HAP-1 (cell line): ENCODE data around the gene ACOT4.
A peak's percentile ranks its signal among the peaks of the same experiment; 100 is the strongest.
"Not testable (repeated sequence)": the region's sequence is repeated elsewhere in the genome, so short reads cannot be mapped to it uniquely, and the experiment has no call there.

Experiments
- DNase-seq, 2 experiments: peaks; one replicate each; pipeline ENCODE4 v3.0.0-alpha.2; 2016 to 2020; ENCODE audit warnings: low spot score in 2 of 2
- H3K27me3 ChIP-seq: fragments of 250-450 bp; sonication (Bioruptor Pico); 2 replicates; pipeline ENCODE4 v1.5.1; 2020; ENCODE audit warnings: low read depth, mild to moderate bottlenecking, moderate library complexity
- H3K36me3 ChIP-seq: fragments of 250-450 bp; sonication (Bioruptor Pico); replicated peaks from 2 replicates; pipeline ENCODE4 v1.5.1; 2020; ENCODE audit warnings: mild to moderate bottlenecking
- H3K4me1 ChIP-seq: fragments of 250-450 bp; sonication (Bioruptor Pico); 2 replicates; pipeline ENCODE4 v1.5.1; 2020; ENCODE audit warnings: mild to moderate bottlenecking
- H3K4me3 ChIP-seq: fragments of 250-450 bp; sonication (Bioruptor Pico); 2 replicates; pipeline ENCODE4 v1.5.1; 2020; ENCODE audit warnings: mild to moderate bottlenecking, moderate library complexity
- H3K9me3 ChIP-seq: fragments of 250-450 bp; sonication (Bioruptor Pico); 2 replicates; pipeline ENCODE4 v1.5.1; 2020; ENCODE audit warnings: mild to moderate bottlenecking, moderate library complexity
- in situ Hi-C: fragments of 300-500 bp; cut with MboI; formaldehyde crosslinking; loops from 3 replicates; pipeline ENCODE4 v1.14.3; 2020; ENCODE audit warnings: low sequenced_read_pairs, inconsistent platforms, mixed read lengths

Gene ACOT4

GRCh38 chr14:73627151-73627558 is 35.5 kb downstream of the ACOT4 start:
- Histone ChIP-seq H3K36me3 (no peaks in the 10 kb centered on the region), H3K27me3 (no peaks in the 10 kb centered on the region), H3K4me3 (no peak overlapping the region), H3K4me1 (no peaks in the 10 kb centered on the region), H3K9me3 (no peaks in the 10 kb centered on the region)
- no peak for DNase-seq
- in situ Hi-C loops = no loop called here

- DNase-seq = no peak
- Histone ChIP-seq H3K4me1 (no peaks in the 10 kb centered on the region), H3K36me3 (no peaks in the 10 kb centered on the region), H3K4me3 (no peak overlapping the region), H3K9me3 (no peaks in the 10 kb centered on the region), H3K27me3 (no peaks in the 10 kb centered on the region)
- in situ Hi-C loops = no loop called here
These were observed 38.5 kb downstream of the ACOT4 start for GRCh38 chr14:73630009-73630780.

- DNase-seq = peak; percentile 58 to 59
- Histone ChIP-seq H3K4me1 (no peaks in the 10 kb centered on the region), H3K4me3 (no peak overlapping the region), H3K27me3 (no peaks in the 10 kb centered on the region), H3K36me3 (no peaks in the 10 kb centered on the region), H3K9me3 (no peaks in the 10 kb centered on the region)
- in situ Hi-C loops = no loop called here
These were observed 41.7 kb downstream of the ACOT4 start for GRCh38 chr14:73633116-73634010.

DNA sequence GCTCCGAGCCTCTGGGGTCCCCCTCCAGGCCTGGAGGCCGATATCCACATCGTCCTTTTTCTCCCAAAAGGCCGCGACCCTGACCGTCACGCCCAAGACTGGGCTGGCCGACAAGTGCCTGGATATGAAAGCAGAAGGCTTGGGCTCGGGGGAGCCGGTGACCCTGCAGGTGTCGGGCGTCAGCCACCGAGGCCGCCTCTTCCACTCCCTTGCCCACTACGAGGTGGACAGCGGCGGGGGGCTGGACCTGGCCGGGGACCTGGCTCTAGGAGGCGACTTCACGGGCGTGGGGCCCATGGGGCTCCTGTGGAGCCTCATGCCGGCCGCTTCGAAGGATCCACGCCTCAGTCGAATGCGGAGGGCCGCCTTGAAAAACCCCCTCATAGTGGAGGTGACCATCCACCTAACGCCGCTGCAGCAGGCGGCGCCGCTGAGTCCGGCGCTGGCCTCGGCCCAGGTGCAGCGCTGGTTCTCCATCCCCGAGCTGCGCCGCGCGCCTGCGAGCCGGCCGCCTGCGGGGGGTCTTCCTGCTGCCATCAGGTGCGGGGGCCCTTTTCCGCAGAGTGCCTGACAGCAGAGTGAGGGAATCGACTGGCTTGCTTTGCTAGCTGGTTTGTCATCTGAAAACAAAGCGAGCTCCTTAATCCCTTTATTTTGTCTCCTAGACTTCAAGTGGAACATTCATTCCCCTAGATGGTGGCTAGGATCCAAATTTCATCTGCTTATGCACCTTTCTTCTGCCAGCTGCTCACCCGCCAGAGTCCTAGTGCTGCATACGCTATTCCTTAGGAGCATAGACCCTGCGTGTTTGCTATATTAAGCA is 42.5 kb downstream of the ACOT4 start:
- no peaks in the 10 kb centered on the region for H3K9me3 ChIP-seq
- in situ Hi-C loops = no loop called here
- H3K27me3 ChIP-seq = no peaks in the 10 kb centered on the region
- H3K36me3 ChIP-seq = no peaks in the 10 kb centered on the region
- H3K4me1 ChIP-seq = no peaks in the 10 kb centered on the region
- H3K4me3 ChIP-seq = no peak overlapping the region
- DNase-seq = no peak

- H3K4me1 ChIP-seq, H3K36me3 ChIP-seq: not testable (repeated sequence)
These were observed 44.7 kb downstream of the ACOT4 start for GRCh38 chr14:73636355-73636754.

GRCh38 chr14:73637830-73638229 is 46.2 kb downstream of the ACOT4 start:
- in situ Hi-C loops = no loop called here
- DNase-seq = no peak
- Histone ChIP-seq H3K9me3 (no peaks in the 10 kb centered on the region), H3K27me3 (no peaks in the 10 kb centered on the region), H3K36me3 (no peaks in the 10 kb centered on the region), H3K4me3 (no peak overlapping the region), H3K4me1 (no peaks in the 10 kb centered on the region)

More at GRCh38 chr14:73636355-73636754, 44.7 kb downstream of the ACOT4 start:
- DNase-seq, in situ Hi-C loops, H3K27me3 ChIP-seq, H3K4me3 ChIP-seq, H3K9me3 ChIP-seq: not testable (repeated sequence)

DNA sequence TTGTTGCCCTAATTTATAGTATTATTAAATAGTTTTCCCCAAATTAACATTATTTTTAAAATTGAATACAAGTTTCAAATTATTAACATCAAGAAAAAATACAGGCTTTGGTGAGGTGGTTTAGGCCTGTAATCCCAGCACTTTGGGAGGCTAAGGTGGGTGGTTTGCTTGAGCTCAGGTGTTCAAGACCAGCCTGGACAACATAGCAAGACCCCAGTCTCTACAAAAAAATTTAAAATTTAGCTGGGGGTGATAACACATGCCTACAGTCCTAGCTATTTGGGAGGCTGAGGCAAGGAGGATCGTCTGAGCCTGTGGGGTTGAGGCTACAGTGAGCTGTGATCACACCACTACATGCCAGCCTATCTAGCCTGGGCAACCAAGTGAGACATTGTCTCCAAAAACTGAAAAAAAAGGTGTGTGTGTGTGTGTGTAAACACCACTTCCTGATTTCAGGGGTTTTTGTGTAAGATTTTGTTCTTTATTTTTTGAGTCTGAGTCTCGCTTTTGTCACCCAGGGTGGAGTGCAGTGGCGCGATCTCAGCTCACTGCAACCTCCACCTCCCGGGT is 49.2 kb downstream of the ACOT4 start:
- peaks cover 3% of the 10 kb centered on the region for H3K4me1 ChIP-seq
- in situ Hi-C loops = no loop called here
- no peaks in the 10 kb centered on the region for H3K9me3 ChIP-seq
- DNase-seq = no peak
- no peak overlapping the region for H3K4me3 ChIP-seq
- no peaks in the 10 kb centered on the region for H3K27me3 ChIP-seq
- H3K36me3 ChIP-seq = no peaks in the 10 kb centered on the region

- H3K9me3 ChIP-seq = no peaks in the 10 kb centered on the region
- H3K4me3 ChIP-seq = peak within 1 kb of the TSS; percentile 63
- peak; percentile 87 to 96 for DNase-seq
- H3K4me1 ChIP-seq = peaks cover 3% of the 10 kb centered on the region
- in situ Hi-C loops = no loop called here
- no peaks in the 10 kb centered on the region for H3K36me3 ChIP-seq
- H3K27me3 ChIP-seq = no peaks in the 10 kb centered on the region
These were observed 53.0 kb downstream of the ACOT4 start, which contains the start of gene DNAL1 for GRCh38 chr14:73644531-73645247. DNAL1 (plus strand) TSS chr14:73644986; CDS start chr14:73645040, 54 bp downstream.

GRCh38 chr14:73645248-73645610 is 53.6 kb downstream of the ACOT4 start:
- Histone ChIP-seq H3K9me3 (no peaks in the 10 kb centered on the region), H3K4me3 (peak overlapping the region; percentile 63), H3K27me3 (no peaks in the 10 kb centered on the region), H3K36me3 (no peaks in the 10 kb centered on the region; the same call in 1 of the 2 replicates), H3K4me1 (peaks cover 3% of the 10 kb centered on the region)
- in situ Hi-C loops = no loop called here
- DNase-seq = no peak
